ENCODE results near the gene OPCML. TPM values are rescaled to one million over a fixed set of nuclear protein-coding genes. Genes with fewer than 3 reads are reported as not detected.

OPCML gene
- polyA plus RNA-seq, 1 donor (not counting 4 experiments of a cell fraction or from before 2014, with no cell fraction given): 0.04 TPM

- H4K20me1 ChIP-seq (ENCODE audit: control insufficient read depth, extremely low read depth, insufficient read depth, low read length): no peaks in the 10 kb centered on the region
- no peak overlapping the region for H3K4me2 ChIP-seq (ENCODE audit: control insufficient read depth, extremely low read depth, insufficient read depth, low read depth, low read length)
- H2AFZ ChIP-seq (ENCODE audit: control insufficient read depth, low read length): no peak overlapping the region
- no peaks in the 10 kb centered on the region for H3K27me3 ChIP-seq (ENCODE audit: control insufficient read depth, extremely low read depth, insufficient read depth, low read length)
- DNase-seq (ENCODE audit: low read depth, low spot score): no peak
- no peak for FAIRE-seq
- H3K27ac ChIP-seq (ENCODE audit: control insufficient read depth, insufficient read depth, low read length): no peak overlapping the region
- H3K9ac ChIP-seq (ENCODE audit: control insufficient read depth, extremely low read depth, insufficient read depth, low read length): no peak overlapping the region
- no peaks in the 10 kb centered on the region for H3K4me1 ChIP-seq (ENCODE audit: control insufficient read depth, extremely low read depth, insufficient read depth, low read length)
- H3K79me2 ChIP-seq (ENCODE audit: control insufficient read depth, insufficient read depth, low read length): no peaks in the 10 kb centered on the region
- H3K9me3 ChIP-seq (ENCODE audit: control insufficient read depth, low read depth, low read length): no peaks in the 10 kb centered on the region
- dilution Hi-C loops (cut with MboI; ENCODE audit: extremely low pct_ligation_motif_present, low sequenced_read_pairs): no loop called here
- no peak overlapping the region for H3K4me3 ChIP-seq (ENCODE audit: control insufficient read depth in 2 of 3, extremely low read depth in 1 of 3, insufficient read depth in 2 of 3, low read depth in 1 of 3, low read length in 3 of 3)
- H3K36me3 ChIP-seq (ENCODE audit: control insufficient read depth in 2 of 2, extremely low read depth in 1 of 2, insufficient read depth in 2 of 2, low read length in 2 of 2): no peaks in the 10 kb centered on the region
- no peaks in the 10 kb centered on the region for H3K9me1 ChIP-seq (ENCODE audit: control insufficient read depth, extremely low read depth, insufficient read depth, low read length)
- TF ChIP-seq EZH2 (IDR thresholded peaks at IDR 0.05; ENCODE audit: low read length): no peak
- no peak for TF ChIP-seq CTCF (optimal IDR thresholded peaks at IDR 0.05 in 1 of 3, IDR thresholded peaks at IDR 0.05 in 1 of 3, conservative IDR thresholded peaks at IDR 0.05 in 1 of 3; ENCODE audit: extremely low read depth in 1 of 3, insufficient read depth in 2 of 3, low read length in 3 of 3)
These were observed 459.9 kb downstream of the OPCML start for GRCh38 chr11:133072378-133072777.

- no peak for FAIRE-seq
- H3K36me3 ChIP-seq (ENCODE audit: control insufficient read depth in 2 of 2, extremely low read depth in 1 of 2, insufficient read depth in 2 of 2, low read length in 2 of 2): no peaks in the 10 kb centered on the region
- dilution Hi-C loops (cut with MboI; ENCODE audit: extremely low pct_ligation_motif_present, low sequenced_read_pairs): no loop called here
- H3K4me1 ChIP-seq (ENCODE audit: control insufficient read depth, extremely low read depth, insufficient read depth, low read length): no peaks in the 10 kb centered on the region
- no peak overlapping the region for H3K9ac ChIP-seq (ENCODE audit: control insufficient read depth, extremely low read depth, insufficient read depth, low read length)
- H3K79me2 ChIP-seq (ENCODE audit: control insufficient read depth, insufficient read depth, low read length): no peaks in the 10 kb centered on the region
- TF ChIP-seq EZH2 (IDR thresholded peaks at IDR 0.05; ENCODE audit: low read length) (no peak), CTCF (optimal IDR thresholded peaks at IDR 0.05 in 1 of 3, IDR thresholded peaks at IDR 0.05 in 1 of 3, conservative IDR thresholded peaks at IDR 0.05 in 1 of 3; ENCODE audit: extremely low read depth in 1 of 3, insufficient read depth in 2 of 3, low read length in 3 of 3) (no peak)
- no peak overlapping the region for H2AFZ ChIP-seq (ENCODE audit: control insufficient read depth, low read length)
- H3K4me2 ChIP-seq (ENCODE audit: control insufficient read depth, extremely low read depth, insufficient read depth, low read depth, low read length): no peak overlapping the region
- no peaks in the 10 kb centered on the region for H3K9me3 ChIP-seq (ENCODE audit: control insufficient read depth, low read depth, low read length)
- H3K27ac ChIP-seq (ENCODE audit: control insufficient read depth, insufficient read depth, low read length): no peak overlapping the region
- H3K9me1 ChIP-seq (ENCODE audit: control insufficient read depth, extremely low read depth, insufficient read depth, low read length): no peaks in the 10 kb centered on the region
- H4K20me1 ChIP-seq (ENCODE audit: control insufficient read depth, extremely low read depth, insufficient read depth, low read length): no peaks in the 10 kb centered on the region
- no peak overlapping the region for H3K4me3 ChIP-seq (ENCODE audit: control insufficient read depth in 2 of 3, extremely low read depth in 1 of 3, insufficient read depth in 2 of 3, low read depth in 1 of 3, low read length in 3 of 3)
- H3K27me3 ChIP-seq (ENCODE audit: control insufficient read depth, extremely low read depth, insufficient read depth, low read length): no peaks in the 10 kb centered on the region
- DNase-seq (ENCODE audit: low read depth, low spot score): no peak
These were observed 461.5 kb downstream of the OPCML start for GRCh38 chr11:133070791-133071190.

Data from keratinocyte (primary cell).